Measurements from ENCODE around the gene DIAPH2.

DNA sequence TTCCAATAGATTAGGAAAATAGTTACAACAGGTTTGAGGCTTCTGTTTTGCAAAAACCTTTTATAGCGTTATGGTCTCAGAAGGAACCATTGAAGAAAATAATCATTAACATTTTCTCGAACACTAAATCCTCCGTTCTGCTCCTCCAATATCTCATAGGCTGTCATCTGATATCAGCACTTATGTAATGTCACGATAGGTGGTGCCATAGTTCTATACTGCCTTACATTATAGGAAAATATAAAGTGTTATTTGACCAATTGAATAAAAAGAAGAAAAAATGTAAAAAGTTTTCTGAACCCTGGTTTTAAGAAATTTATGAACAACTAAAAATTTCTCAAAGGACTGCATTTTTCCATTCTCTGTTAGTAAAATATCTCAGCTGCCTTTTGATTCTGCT is 490.5 kb downstream of the DIAPH2 start:
- TF ChIP-seq, protein P1, sequence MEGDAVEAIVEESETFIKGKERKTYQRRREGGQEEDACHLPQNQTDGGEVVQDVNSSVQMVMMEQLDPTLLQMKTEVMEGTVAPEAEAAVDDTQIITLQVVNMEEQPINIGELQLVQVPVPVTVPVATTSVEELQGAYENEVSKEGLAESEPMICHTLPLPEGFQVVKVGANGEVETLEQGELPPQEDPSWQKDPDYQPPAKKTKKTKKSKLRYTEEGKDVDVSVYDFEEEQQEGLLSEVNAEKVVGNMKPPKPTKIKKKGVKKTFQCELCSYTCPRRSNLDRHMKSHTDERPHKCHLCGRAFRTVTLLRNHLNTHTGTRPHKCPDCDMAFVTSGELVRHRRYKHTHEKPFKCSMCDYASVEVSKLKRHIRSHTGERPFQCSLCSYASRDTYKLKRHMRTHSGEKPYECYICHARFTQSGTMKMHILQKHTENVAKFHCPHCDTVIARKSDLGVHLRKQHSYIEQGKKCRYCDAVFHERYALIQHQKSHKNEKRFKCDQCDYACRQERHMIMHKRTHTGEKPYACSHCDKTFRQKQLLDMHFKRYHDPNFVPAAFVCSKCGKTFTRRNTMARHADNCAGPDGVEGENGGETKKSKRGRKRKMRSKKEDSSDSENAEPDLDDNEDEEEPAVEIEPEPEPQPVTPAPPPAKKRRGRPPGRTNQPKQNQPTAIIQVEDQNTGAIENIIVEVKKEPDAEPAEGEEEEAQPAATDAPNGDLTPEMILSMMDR (IDR thresholded peaks at IDR 0.05) = no peak
- TF ChIP-seq POLR2A (IDR thresholded peaks at IDR 0.05) = no peak

Data from body of pancreas (tissue), 4 donors.